Nephron (organoid): ENCODE data around the gene EIF4E.
A peak's percentile ranks its signal among the peaks of the same experiment; 100 is the strongest.
"Not testable (repeated sequence)": the region's sequence is repeated elsewhere in the genome, so short reads cannot be mapped to it uniquely, and the experiment has no call there.

Experiments
- H3K27ac Mint-ChIP-seq, 3 experiments: 2 replicates each; pipeline ENCODE4 v1.8.0; 2020; ENCODE audit warnings: mixed read lengths in 3 of 3, mild to moderate bottlenecking in 2 of 3, moderate library complexity in 1 of 3
- H3K27me3 Mint-ChIP-seq: 2 replicates; pipeline ENCODE4 v1.8.0; 2021; ENCODE audit warnings: low read depth, mild to moderate bottlenecking, moderate library complexity, mixed read lengths
- H3K36me3 Mint-ChIP-seq: 2 replicates; pipeline ENCODE4 v1.8.0; 2020; ENCODE audit warnings: low read depth, mixed read lengths
- H3K4me1 Mint-ChIP-seq: 2 replicates; pipeline ENCODE4 v1.8.0; 2020; ENCODE audit warnings: mixed read lengths
- H3K4me3 Mint-ChIP-seq, 3 experiments: 2 replicates each; pipeline ENCODE4 v1.8.0; 2020; ENCODE audit warnings: mild to moderate bottlenecking in 3 of 3, mixed read lengths in 3 of 3, moderate library complexity in 2 of 3
- H3K9me3 Mint-ChIP-seq: 2 replicates; pipeline ENCODE4 v1.8.0; 2020; ENCODE audit warnings: mixed read lengths
- CTCF ChIP-seq, 3 experiments: fragments of 200-600 bp; sonication (generic); IDR thresholded peaks; one replicate each; pipeline ENCODE4 v1.5.0; 2021; ENCODE audit warnings: antibody characterized with exemption in 3 of 3; ENCODE audit not compliant: unreplicated experiment in 3 of 3

Gene EIF4E

GRCh38 chr4:98891478-98892337 lies 37.2 kb downstream of the EIF4E start:
- H3K9me3 Mint-ChIP-seq: peaks cover 4% of the 10 kb centered on the region
- H3K36me3 Mint-ChIP-seq: peaks cover 87% of the 10 kb centered on the region
- H3K4me1 Mint-ChIP-seq: no peaks in the 10 kb centered on the region
- no peak overlapping the region for H3K27ac Mint-ChIP-seq
- no peak for TF ChIP-seq CTCF (IDR thresholded peaks at IDR 0.05; ENCODE audit: unreplicated experiment in 3 of 3)
- H3K4me3 Mint-ChIP-seq: no peak overlapping the region
- no peaks in the 10 kb centered on the region for H3K27me3 Mint-ChIP-seq

GRCh38 chr4:98890702-98891455 lies 38.1 kb downstream of the EIF4E start:
- H3K4me1 Mint-ChIP-seq: no peaks in the 10 kb centered on the region
- peaks cover 86% of the 10 kb centered on the region for H3K36me3 Mint-ChIP-seq
- H3K9me3 Mint-ChIP-seq: peaks cover 4% of the 10 kb centered on the region
- no peaks in the 10 kb centered on the region for H3K27me3 Mint-ChIP-seq
- no peak for TF ChIP-seq CTCF (IDR thresholded peaks at IDR 0.05; ENCODE audit: unreplicated experiment in 3 of 3)
- no peak overlapping the region for H3K27ac Mint-ChIP-seq
- no peak overlapping the region for H3K4me3 Mint-ChIP-seq

GRCh38 chr4:98887145-98887544 lies 41.8 kb downstream of the EIF4E start:
- Mint-ChIP-seq H3K4me1 (no peaks in the 10 kb centered on the region), H3K27me3 (no peaks in the 10 kb centered on the region), H3K27ac (peak overlapping the region in 1 of 3 experiments; percentile 6), H3K36me3 (peaks cover 61% of the 10 kb centered on the region), H3K4me3 (no peak overlapping the region), H3K9me3 (no peaks in the 10 kb centered on the region)
- no peak for TF ChIP-seq CTCF (IDR thresholded peaks at IDR 0.05; ENCODE audit: unreplicated experiment in 3 of 3)

GRCh38 chr4:98886382-98886781 lies 42.6 kb downstream of the EIF4E start:
- H3K4me1 Mint-ChIP-seq, H3K9me3 Mint-ChIP-seq, H3K27me3 Mint-ChIP-seq, H3K27ac Mint-ChIP-seq, H3K4me3 Mint-ChIP-seq: not testable (repeated sequence)
- H3K36me3 Mint-ChIP-seq: peaks cover 59% of the 10 kb centered on the region

GRCh38 chr4:98880884-98881283 lies 48.0 kb downstream of the EIF4E start:
- not testable (repeated sequence) for H3K4me3 Mint-ChIP-seq, H3K27me3 Mint-ChIP-seq, H3K9me3 Mint-ChIP-seq, H3K4me1 Mint-ChIP-seq, H3K27ac Mint-ChIP-seq
- peaks cover 49% of the 10 kb centered on the region for H3K36me3 Mint-ChIP-seq

GRCh38 chr4:98879515-98879914 lies 49.4 kb downstream of the EIF4E start:
- Mint-ChIP-seq H3K27me3 (no peaks in the 10 kb centered on the region), H3K36me3 (peaks cover 37% of the 10 kb centered on the region), H3K4me3 (no peak overlapping the region), H3K4me1 (no peaks in the 10 kb centered on the region), H3K27ac (no peak overlapping the region), H3K9me3 (no peaks in the 10 kb centered on the region)
- no peak for TF ChIP-seq CTCF (IDR thresholded peaks at IDR 0.05; ENCODE audit: unreplicated experiment in 3 of 3)
